Neuronal stem cell (in vitro differentiated cells): ENCODE data around the gene POLR1A.

Experiments
- DNase-seq: peaks from one replicate; pipeline ENCODE4 v3.0.0-alpha.2; 2013; ENCODE audit warnings: low spot score
- H2AFZ ChIP-seq: one replicate; pipeline ENCODE4 v1.6.1; 2013; ENCODE audit warnings: mild to moderate bottlenecking, low read length, inconsistent platforms
- H2AK5ac ChIP-seq: 2 replicates; pipeline ENCODE4 v1.6.1; 2013; ENCODE audit warnings: low read depth, mild to moderate bottlenecking, inconsistent platforms, low read length, moderate library complexity, mixed read lengths
- H2BK120ac ChIP-seq: 2 replicates; pipeline ENCODE4 v1.6.1; 2013; ENCODE audit warnings: low read depth, mild to moderate bottlenecking, inconsistent platforms, low read length, moderate library complexity, mixed read lengths
- H2BK12ac ChIP-seq: one replicate; pipeline ENCODE4 v1.6.1; 2013; ENCODE audit warnings: low read length, inconsistent platforms
- H2BK15ac ChIP-seq: 2 replicates; pipeline ENCODE4 v1.6.1; 2013; ENCODE audit warnings: mild to moderate bottlenecking, low read length, inconsistent platforms, mixed read lengths
- H2BK5ac ChIP-seq: one replicate; pipeline ENCODE4 v1.6.1; 2013; ENCODE audit warnings: inconsistent platforms, mild to moderate bottlenecking, low read length, moderate library complexity
- H3K14ac ChIP-seq: one replicate; pipeline ENCODE4 v1.6.1; 2013; ENCODE audit warnings: low read length, inconsistent platforms
- H3K18ac ChIP-seq: 2 replicates; pipeline ENCODE4 v1.6.1; 2013; ENCODE audit warnings: low read length, inconsistent platforms
- H3K23ac ChIP-seq: 2 replicates; pipeline ENCODE4 v1.6.1; 2013; ENCODE audit warnings: low read depth, mild to moderate bottlenecking, mixed read lengths, low read length, inconsistent platforms; ENCODE audit not compliant: poor library complexity
- H3K27ac ChIP-seq: replicated peaks from 3 replicates; pipeline ENCODE4 v1.5.1; 2013; ENCODE audit warnings: low read length, inconsistent platforms
- H3K27me3 ChIP-seq, 3 experiments: 2 replicates each; pipeline ENCODE4 v1.6.1; 2013; ENCODE audit warnings: low read length in 3 of 3, mild to moderate bottlenecking in 2 of 3, inconsistent platforms in 1 of 3, low read depth in 1 of 3, mixed read lengths in 1 of 3, moderate library complexity in 1 of 3; ENCODE audit not compliant: control insufficient read depth in 3 of 3, insufficient read depth in 3 of 3
- H3K36me3 ChIP-seq, 2 donors: replicated peaks in 1 of 2; 2 replicates each; pipeline ENCODE4 v1.6.1; 2013; ENCODE audit warnings: low read length in 2 of 2; ENCODE audit not compliant: control insufficient read depth in 2 of 2, insufficient read depth in 2 of 2
- H3K4ac ChIP-seq: 2 replicates; pipeline ENCODE4 v1.6.1; 2013; ENCODE audit warnings: inconsistent platforms, mild to moderate bottlenecking, low read length, moderate library complexity
- H3K4me1 ChIP-seq, 2 donors: 1 replicate in 1 of 2; 2 replicates in 1 of 2; pipeline ENCODE4 v1.6.1; 2013; ENCODE audit warnings: low read length in 2 of 2, low read depth in 1 of 2; ENCODE audit not compliant: control insufficient read depth in 2 of 2, insufficient read depth in 1 of 2
- H3K4me2 ChIP-seq: one replicate; pipeline ENCODE4 v1.6.1; 2013; ENCODE audit warnings: mild to moderate bottlenecking, low read length, inconsistent platforms; ENCODE audit not compliant: insufficient read depth, poor library complexity, severe bottlenecking
- H3K4me3 ChIP-seq, 2 donors: 2 replicates each; pipeline ENCODE4 v1.5.1; 2013; ENCODE audit warnings: low read length in 2 of 2, mild to moderate bottlenecking in 2 of 2, inconsistent platforms in 1 of 2, moderate library complexity in 1 of 2
- H3K79me1 ChIP-seq: one replicate; pipeline ENCODE4 v1.6.1; 2013; ENCODE audit warnings: low read depth, mild to moderate bottlenecking, inconsistent platforms, low read length, moderate library complexity
- H3K9ac ChIP-seq: one replicate; pipeline ENCODE4 v1.6.1; 2013; ENCODE audit warnings: mild to moderate bottlenecking, low read depth, low read length, inconsistent platforms; ENCODE audit not compliant: poor library complexity
- H3K9me3 ChIP-seq, 2 donors: replicated peaks in 1 of 2; 2 replicates each; pipeline versions ENCODE3 to v1.6.1; 2013; ENCODE audit warnings: low read length in 2 of 2, mild to moderate bottlenecking in 2 of 2, inconsistent platforms in 1 of 2, low read depth in 1 of 2, mixed read lengths in 1 of 2, moderate library complexity in 1 of 2; ENCODE audit not compliant: control insufficient read depth in 2 of 2, insufficient read depth in 1 of 2
- H4K8ac ChIP-seq: one replicate; pipeline ENCODE4 v1.6.1; 2013; ENCODE audit warnings: low read depth, mild to moderate bottlenecking, inconsistent platforms, low read length, moderate library complexity
- H4K91ac ChIP-seq: one replicate; pipeline ENCODE4 v1.6.1; 2013; ENCODE audit warnings: low read length, low read depth, mild to moderate bottlenecking, inconsistent platforms; ENCODE audit not compliant: poor library complexity
- WGBS, 2 donors: extraction: QIAGEN DNeasy Blood & Tissue Kit; methylation state at CpG; one replicate each; pipeline ENCODE4 v1.1.7; 2013; ENCODE audit warnings: missing lambda C conversion rate in 2 of 2, mixed read lengths in 1 of 2; ENCODE audit not compliant: insufficient read length in 2 of 2, insufficient replicate concordance in 1 of 2; ENCODE audit errors: extremely low coverage in 2 of 2; 5-methylcytosine and 5-hydroxymethylcytosine counted together

The POLR1A gene

GRCh38 chr2:86069783-86070339, 35.8 kb downstream of the POLR1A start:
- Histone ChIP-seq H4K8ac (no peak overlapping the region), H3K23ac (peak overlapping the region; percentile 29), H3K27ac (no peak overlapping the region), H3K4ac (no peak overlapping the region), H3K4me1 (peaks cover 0 to 1% of the 10 kb centered on the region in 2 donors), H3K27me3 (no peaks in the 10 kb centered on the region), H3K79me1 (peaks cover 8% of the 10 kb centered on the region), H3K9me3 (no peaks in the 10 kb centered on the region), H2BK5ac (no peak overlapping the region), H3K36me3 (peaks cover 50 to 99% of the 10 kb centered on the region in 2 donors), H3K14ac (no peak overlapping the region), H2AK5ac (no peak overlapping the region), H2BK15ac (no peak overlapping the region), H3K4me2 (no peak overlapping the region), H4K91ac (no peak overlapping the region), H2BK12ac (no peak overlapping the region), H3K18ac (no peak overlapping the region), H2AFZ (no peak overlapping the region), H3K9ac (no peak overlapping the region), H2BK120ac (no peak overlapping the region), H3K4me3 (no peak overlapping the region)
- no CpG with 5 or more reads among the region's 16 CpGs for WGBS, 2 donors
- DNase-seq: no peak

GRCh38 chr2:86069091-86069685, 36.5 kb downstream of the POLR1A start:
- no peak overlapping the region for H3K4ac ChIP-seq
- no peak overlapping the region for H3K27ac ChIP-seq
- H3K9ac ChIP-seq: no peak overlapping the region
- H4K91ac ChIP-seq: no peak overlapping the region
- H2BK12ac ChIP-seq: no peak overlapping the region
- H4K8ac ChIP-seq: no peak overlapping the region
- no peak overlapping the region for H3K4me3 ChIP-seq
- no peak overlapping the region for H2BK120ac ChIP-seq
- no peak overlapping the region for H3K23ac ChIP-seq
- H2AK5ac ChIP-seq: no peak overlapping the region
- H2AFZ ChIP-seq: no peak overlapping the region
- no peak for DNase-seq
- H3K4me1 ChIP-seq: no peaks in the 10 kb centered on the region
- no peak overlapping the region for H2BK5ac ChIP-seq
- no peak overlapping the region for H3K4me2 ChIP-seq
- no peak overlapping the region for H3K18ac ChIP-seq
- H3K14ac ChIP-seq: no peak overlapping the region
- no CpG with 5 or more reads among the region's 8 CpGs for WGBS, 2 donors
- no peak overlapping the region for H2BK15ac ChIP-seq
- H3K9me3 ChIP-seq: peaks cover 0 to 4% of the 10 kb centered on the region in 2 donors
- peaks cover 5% of the 10 kb centered on the region for H3K79me1 ChIP-seq
- H3K27me3 ChIP-seq: no peaks in the 10 kb centered on the region
- H3K36me3 ChIP-seq: peaks cover 45 to 99% of the 10 kb centered on the region in 2 donors

- H2BK120ac ChIP-seq: no peak overlapping the region
- no peak overlapping the region for H2BK12ac ChIP-seq
- H3K36me3 ChIP-seq: peaks cover 43 to 99% of the 10 kb centered on the region in 2 donors
- H2BK15ac ChIP-seq: no peak overlapping the region
- H3K4ac ChIP-seq: no peak overlapping the region
- H3K27me3 ChIP-seq: no peaks in the 10 kb centered on the region
- no peak overlapping the region for H4K91ac ChIP-seq
- no peak overlapping the region for H3K23ac ChIP-seq
- no peak overlapping the region for H3K4me3 ChIP-seq
- H2AFZ ChIP-seq: no peak overlapping the region
- H3K9ac ChIP-seq: no peak overlapping the region
- DNase-seq: no peak
- no peaks in the 10 kb centered on the region for H3K4me1 ChIP-seq
- H3K14ac ChIP-seq: no peak overlapping the region
- no peak overlapping the region for H3K27ac ChIP-seq
- H3K79me1 ChIP-seq: peaks cover 4% of the 10 kb centered on the region
- no peak overlapping the region for H3K18ac ChIP-seq
- H3K9me3 ChIP-seq: peaks cover 0 to 10% of the 10 kb centered on the region in 2 donors
- H2AK5ac ChIP-seq: no peak overlapping the region
- WGBS, 2 donors: no CpG with 5 or more reads among the region's 5 CpGs
- H2BK5ac ChIP-seq: no peak overlapping the region
- H3K4me2 ChIP-seq: no peak overlapping the region
- no peak overlapping the region for H4K8ac ChIP-seq
Observed at GRCh38 chr2:86068648-86069047, 37.0 kb downstream of the POLR1A start.

- no peak overlapping the region for H2AFZ ChIP-seq
- peaks cover 0 to 15% of the 10 kb centered on the region in 2 donors for H3K9me3 ChIP-seq
- DNase-seq: no peak
- no peak overlapping the region for H3K4me2 ChIP-seq
- H3K27me3 ChIP-seq: no peaks in the 10 kb centered on the region
- H3K23ac ChIP-seq: no peak overlapping the region
- no CpG with 5 or more reads among the region's 7 CpGs for WGBS, 2 donors
- H2AK5ac ChIP-seq: no peak overlapping the region
- H3K36me3 ChIP-seq: peaks cover 40 to 99% of the 10 kb centered on the region in 2 donors
- no peak overlapping the region for H4K8ac ChIP-seq
- H3K18ac ChIP-seq: no peak overlapping the region
- H3K4me1 ChIP-seq: no peaks in the 10 kb centered on the region
- H3K4ac ChIP-seq: no peak overlapping the region
- no peak overlapping the region for H3K4me3 ChIP-seq
- H3K27ac ChIP-seq: no peak overlapping the region
- no peak overlapping the region for H2BK5ac ChIP-seq
- no peak overlapping the region for H2BK12ac ChIP-seq
- no peak overlapping the region for H2BK15ac ChIP-seq
- no peak overlapping the region for H4K91ac ChIP-seq
- H3K9ac ChIP-seq: no peak overlapping the region
- no peak overlapping the region for H3K14ac ChIP-seq
- H2BK120ac ChIP-seq: no peak overlapping the region
- H3K79me1 ChIP-seq: peaks cover 4% of the 10 kb centered on the region
Observed at GRCh38 chr2:86068136-86068588, 37.5 kb downstream of the POLR1A start.
